GM12874 (cell line): ENCODE data around the gene MAPKAPK3.

Experiments used
- CTCF ChIP-seq: IDR thresholded peaks from 2 replicates; pipeline ENCODE4 v1.5.1; 2011; ENCODE audit warnings: low read depth, mild to moderate bottlenecking, control low read depth, low read length, moderate library complexity; ENCODE audit not compliant: insufficient read depth

MAPKAPK3 gene

GRCh38 chr3:50588759-50589433 lies 28.1 kb upstream of the MAPKAPK3 start:
- TF ChIP-seq CTCF, result no peak

DNA sequence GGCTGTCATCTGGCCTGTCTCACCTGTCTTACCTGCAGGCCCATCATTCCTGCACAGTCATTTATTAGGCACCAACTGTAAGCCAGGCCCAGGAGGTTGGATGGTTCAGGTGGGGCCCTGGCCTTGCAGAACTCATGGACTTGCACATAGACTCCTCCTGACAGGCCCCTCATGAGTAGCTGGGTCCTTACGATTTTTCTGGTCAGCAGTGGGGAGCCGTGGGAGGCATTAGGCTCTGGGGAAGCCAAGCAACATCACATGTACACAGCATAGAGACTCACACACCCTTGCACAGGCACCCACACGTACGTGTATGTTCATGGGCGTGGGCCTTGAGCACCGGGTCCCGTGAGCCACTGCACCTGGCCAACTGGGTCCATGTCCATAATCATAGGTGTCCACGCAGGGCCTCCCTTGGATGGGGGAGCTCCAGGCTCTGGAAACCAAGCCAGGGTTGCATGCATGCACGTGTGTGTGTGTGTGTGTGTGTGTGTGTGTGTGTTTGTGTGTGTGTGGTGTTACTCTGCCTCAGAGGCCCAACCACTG lies 25.7 kb upstream of the MAPKAPK3 start:
- TF ChIP-seq CTCF, result no peak

DNA sequence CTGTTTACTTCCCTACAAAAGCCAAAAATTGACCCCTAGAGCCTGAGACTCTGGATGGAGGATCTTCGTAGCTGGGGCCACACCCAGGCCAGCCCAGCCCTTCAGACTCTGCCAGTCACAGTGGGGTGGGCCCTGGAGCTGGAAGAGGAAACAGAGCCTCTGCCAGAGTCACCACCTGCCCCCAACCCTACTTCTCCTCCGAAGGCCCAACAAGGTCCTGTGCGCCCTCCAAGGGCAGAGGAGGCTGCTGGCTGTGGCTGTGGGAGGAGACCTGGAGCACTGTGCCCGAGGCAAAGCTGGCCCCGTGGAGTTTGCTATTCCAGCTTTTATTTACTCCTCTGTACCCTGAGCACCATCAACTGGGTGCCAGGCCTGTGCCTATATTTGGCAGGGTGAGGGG lies 24.4 kb upstream of the MAPKAPK3 start:
- no peak for TF ChIP-seq CTCF

DNA sequence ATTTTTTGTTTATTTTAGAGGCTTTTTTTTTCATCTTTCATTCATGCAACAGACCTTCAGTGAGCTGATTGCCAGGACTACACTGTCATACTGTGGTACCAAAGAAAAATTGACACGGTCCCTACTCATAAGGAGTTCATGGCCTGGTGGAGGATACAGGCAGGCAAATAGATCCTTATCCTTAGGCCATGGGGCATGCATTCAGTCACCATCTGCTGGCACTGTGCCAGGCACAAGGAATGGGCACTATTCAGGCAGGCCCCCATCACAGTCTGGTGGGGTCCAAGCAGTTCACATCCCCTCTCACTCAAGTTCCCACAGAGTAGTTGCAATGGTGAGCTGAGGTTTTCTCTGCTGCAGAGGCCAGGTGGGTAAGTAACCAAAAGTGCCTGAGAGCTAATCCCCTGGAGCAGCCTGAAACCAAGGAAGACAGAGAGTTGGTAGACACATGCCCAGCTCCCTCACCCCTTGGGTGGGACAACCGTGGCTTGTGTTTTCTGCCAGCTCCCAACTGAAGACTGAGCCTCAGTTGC lies 22.6 kb upstream of the MAPKAPK3 start:
- TF ChIP-seq CTCF, result no peak

DNA sequence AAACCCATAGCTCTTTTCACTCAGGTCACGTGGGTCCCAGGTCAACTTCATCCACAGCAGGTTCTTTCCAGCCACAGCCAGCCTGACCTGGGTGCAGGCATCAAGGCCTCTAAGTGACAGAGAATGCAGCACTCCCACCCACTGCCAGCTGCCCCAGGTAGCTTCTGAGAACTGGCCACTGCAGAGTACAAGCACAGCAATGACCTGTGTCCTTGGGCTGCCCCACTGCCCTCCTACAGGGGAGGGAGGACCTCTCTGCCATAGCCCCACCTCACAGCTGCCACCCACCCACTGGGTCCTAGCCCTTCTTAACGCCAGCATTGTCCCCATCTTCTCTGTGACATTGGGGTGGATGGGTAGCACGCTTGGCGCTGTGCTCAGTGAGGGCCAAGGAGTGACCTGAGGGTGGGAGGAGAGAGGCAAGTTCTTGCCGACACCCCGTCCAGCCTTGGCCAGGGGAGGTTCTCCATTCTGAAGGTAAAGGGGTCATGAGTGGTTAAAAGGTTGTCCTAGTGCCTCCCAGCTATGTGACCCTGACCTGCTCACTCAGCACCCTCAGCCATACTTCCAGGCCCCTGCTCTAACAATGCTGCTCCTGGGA lies 17.7 kb upstream of the MAPKAPK3 start:
- TF ChIP-seq CTCF, result no peak

DNA sequence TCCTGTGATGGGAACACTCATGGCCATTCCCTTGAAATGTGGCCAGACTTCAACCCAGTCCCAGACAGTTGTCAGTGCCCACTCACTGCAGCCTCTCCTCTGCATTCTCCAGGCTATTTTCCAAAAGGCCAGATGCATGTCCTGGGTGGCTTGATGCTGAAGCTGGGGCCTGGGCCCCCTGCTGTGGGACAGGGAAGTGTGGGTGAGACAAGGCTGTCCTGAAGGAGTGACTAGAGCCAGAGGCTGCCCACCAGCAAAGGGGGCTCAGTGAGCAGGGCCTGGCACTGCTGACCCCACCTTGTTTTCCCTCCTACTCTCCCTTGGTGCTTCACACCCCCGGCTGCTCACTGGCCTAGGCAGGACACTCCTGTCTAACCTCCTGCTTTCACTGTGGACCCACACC lies 17.2 kb upstream of the MAPKAPK3 start:
- TF ChIP-seq CTCF, result no peak

DNA sequence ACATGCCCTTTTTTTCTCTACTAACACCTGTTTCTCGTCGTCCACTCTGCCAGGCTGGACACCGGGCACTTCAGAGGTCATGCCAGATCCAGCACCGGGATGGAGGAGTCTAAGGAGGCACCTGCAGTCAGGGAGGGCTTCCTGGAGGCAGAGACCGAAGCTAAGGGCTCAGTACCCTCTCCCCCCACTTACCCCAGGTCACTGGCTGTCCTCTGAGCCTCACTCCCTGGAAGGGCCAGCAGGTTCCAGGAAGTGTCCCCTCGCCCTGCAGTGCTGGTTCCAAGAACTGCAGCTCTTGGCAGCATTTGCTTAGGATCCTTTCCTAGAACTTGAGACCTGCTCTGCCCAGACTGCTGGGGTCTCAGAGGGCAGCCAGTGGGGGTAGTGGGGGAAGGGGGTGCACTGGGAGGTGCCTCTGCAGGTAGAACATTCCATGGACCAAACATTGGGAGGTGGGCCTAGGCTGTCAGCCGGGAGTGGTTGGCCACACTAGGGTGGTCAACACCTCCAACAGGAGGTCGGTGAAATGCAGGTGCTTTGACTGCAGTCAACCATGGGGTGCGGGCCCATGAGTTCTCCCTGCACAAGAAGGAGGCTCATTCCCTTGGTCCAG lies 16.7 kb upstream of the MAPKAPK3 start:
- no peak for TF ChIP-seq CTCF
